Cardiac muscle cell (in vitro differentiated cells and primary cell): Measurements from ENCODE around the gene ADGRL3. TPM values are rescaled to one million over a fixed set of nuclear protein-coding genes. Genes with fewer than 3 reads are reported as not detected.

ENCODE experiments used
- DNase-seq, 2 donors: peaks; one replicate each; pipeline versions ENCODE4 v3.0.0 to v3.0.0-alpha.2; 2010 to 2017; ENCODE audit warnings: low read depth in 1 of 2, low spot score in 1 of 2
- H3K27ac ChIP-seq: fragments of 200-600 bp; sonication (generic); 2 replicates; pipeline ENCODE4 v1.5.1; 2016
- H3K27me3 ChIP-seq: fragments of 200-600 bp; sonication (generic); 2 replicates; pipeline ENCODE4 v1.6.0; 2016; ENCODE audit warnings: control low read depth
- H3K36me3 ChIP-seq: fragments of 200-600 bp; sonication (generic); 2 replicates; pipeline ENCODE4 v1.5.1; 2016; ENCODE audit warnings: control low read depth
- H3K4me1 ChIP-seq: fragments of 200-600 bp; sonication (generic); 2 replicates; pipeline ENCODE4 v1.8.1; 2017; ENCODE audit warnings: low read depth, mild to moderate bottlenecking, mixed run types
- H3K4me3 ChIP-seq: fragments of 200-600 bp; sonication (generic); 2 replicates; pipeline ENCODE4 v1.5.1; 2016; ENCODE audit warnings: mild to moderate bottlenecking
- H3K9me3 ChIP-seq: fragments of 200-600 bp; sonication (generic); 2 replicates; pipeline ENCODE4 v1.5.1; 2017; ENCODE audit warnings: low read depth, mild to moderate bottlenecking, control low read depth
- polyA plus RNA-seq: library from polyadenylated mRNA; unstranded; fragments of >200 nt; fragmentation: Nextera tagmentation; extraction: Ambion mirVana; gene quantifications from 2 replicates; pipeline ENCODE4 v1.2.1, GENCODE V29; 2016
- total RNA-seq: library from RNA; depleted of rRNA; stranded (reverse); fragments of >200 nt; gene quantifications from 2 replicates; pipeline ENCODE4 v1.2.3, GENCODE V29; 2016
- TF ChIP-seq, protein P1 (sequence below): IDR thresholded peaks from 2 replicates; pipeline ENCODE4 v1.5.1; 2012; ENCODE audit warnings: low read depth, mild to moderate bottlenecking, low read length

Gene ADGRL3
- total and polyA plus RNA-seq, 2 experiments from 2014 or later = 2.4 to 4.8 TPM

DNA sequence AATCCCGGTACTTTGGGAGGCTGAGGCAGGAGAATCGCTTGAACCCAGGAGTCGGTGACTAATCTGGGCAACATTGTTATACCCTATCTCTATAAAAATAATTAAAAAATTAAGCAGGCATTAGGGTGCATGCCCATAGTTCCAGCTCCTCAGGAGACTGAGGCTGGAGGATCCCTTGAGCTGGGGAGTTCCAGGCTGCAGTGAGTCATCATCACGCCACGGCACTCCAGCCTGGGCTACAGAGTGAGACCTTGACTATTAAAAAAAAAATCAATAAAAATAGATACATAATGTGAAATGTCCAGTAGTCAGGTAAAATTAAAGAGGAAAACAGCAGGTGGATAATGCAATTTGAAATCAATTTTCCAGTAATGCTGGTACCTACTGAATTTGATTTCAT lies 14.6 kb downstream of the ADGRL3 start:
- Histone ChIP-seq H3K27ac (no peak overlapping the region), H3K9me3 (no peaks in the 10 kb centered on the region), H3K4me3 (no peak overlapping the region), H3K27me3 (no peaks in the 10 kb centered on the region), H3K4me1 (peaks cover 6% of the 10 kb centered on the region), H3K36me3 (no peaks in the 10 kb centered on the region)
- no peak for DNase-seq
- TF ChIP-seq, protein P1, sequence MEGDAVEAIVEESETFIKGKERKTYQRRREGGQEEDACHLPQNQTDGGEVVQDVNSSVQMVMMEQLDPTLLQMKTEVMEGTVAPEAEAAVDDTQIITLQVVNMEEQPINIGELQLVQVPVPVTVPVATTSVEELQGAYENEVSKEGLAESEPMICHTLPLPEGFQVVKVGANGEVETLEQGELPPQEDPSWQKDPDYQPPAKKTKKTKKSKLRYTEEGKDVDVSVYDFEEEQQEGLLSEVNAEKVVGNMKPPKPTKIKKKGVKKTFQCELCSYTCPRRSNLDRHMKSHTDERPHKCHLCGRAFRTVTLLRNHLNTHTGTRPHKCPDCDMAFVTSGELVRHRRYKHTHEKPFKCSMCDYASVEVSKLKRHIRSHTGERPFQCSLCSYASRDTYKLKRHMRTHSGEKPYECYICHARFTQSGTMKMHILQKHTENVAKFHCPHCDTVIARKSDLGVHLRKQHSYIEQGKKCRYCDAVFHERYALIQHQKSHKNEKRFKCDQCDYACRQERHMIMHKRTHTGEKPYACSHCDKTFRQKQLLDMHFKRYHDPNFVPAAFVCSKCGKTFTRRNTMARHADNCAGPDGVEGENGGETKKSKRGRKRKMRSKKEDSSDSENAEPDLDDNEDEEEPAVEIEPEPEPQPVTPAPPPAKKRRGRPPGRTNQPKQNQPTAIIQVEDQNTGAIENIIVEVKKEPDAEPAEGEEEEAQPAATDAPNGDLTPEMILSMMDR = no peak

GRCh38 chr4:61217222-61217621 lies 17.1 kb downstream of the ADGRL3 start:
- H3K27me3 ChIP-seq = no peaks in the 10 kb centered on the region
- H3K4me3 ChIP-seq = no peak overlapping the region
- no peaks in the 10 kb centered on the region for H3K36me3 ChIP-seq
- DNase-seq = peak in 1 of 2 donors; percentile 9
- H3K9me3 ChIP-seq = no peaks in the 10 kb centered on the region
- TF ChIP-seq, protein P1 = no peak
- H3K4me1 ChIP-seq = peaks cover 6% of the 10 kb centered on the region
- no peak overlapping the region for H3K27ac ChIP-seq

- no peaks in the 10 kb centered on the region for H3K9me3 ChIP-seq
- H3K27ac ChIP-seq = no peak overlapping the region
- TF ChIP-seq, protein P1 = no peak
- no peaks in the 10 kb centered on the region for H3K27me3 ChIP-seq
- no peaks in the 10 kb centered on the region for H3K36me3 ChIP-seq
- no peak overlapping the region for H3K4me3 ChIP-seq
- no peak for DNase-seq
- H3K4me1 ChIP-seq = peaks cover 6% of the 10 kb centered on the region
These were observed 20.4 kb downstream of the ADGRL3 start for GRCh38 chr4:61220556-61220955.

DNA sequence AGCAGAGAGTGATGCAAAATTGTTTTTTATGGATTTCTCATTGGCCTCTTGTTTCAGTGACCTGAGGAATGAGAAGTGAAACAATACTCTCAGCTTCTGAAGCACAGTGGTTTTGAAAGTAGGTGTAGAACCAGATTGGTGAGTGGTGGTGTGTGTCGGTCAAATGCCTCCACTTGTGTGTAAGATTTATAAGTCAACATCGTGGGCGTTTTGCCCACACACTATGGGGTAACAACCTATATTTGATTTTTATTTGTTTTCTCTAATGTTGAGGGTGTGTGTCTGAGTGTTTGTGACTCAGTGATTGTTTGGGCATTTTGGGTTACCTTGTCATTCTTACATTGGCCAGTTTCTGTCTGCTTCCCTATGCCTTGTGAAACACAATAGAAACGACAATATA lies 23.3 kb downstream of the ADGRL3 start:
- Histone ChIP-seq H3K4me3 (no peak overlapping the region), H3K27me3 (no peaks in the 10 kb centered on the region), H3K27ac (no peak overlapping the region), H3K4me1 (no peaks in the 10 kb centered on the region), H3K9me3 (no peaks in the 10 kb centered on the region), H3K36me3 (no peaks in the 10 kb centered on the region)
- DNase-seq = no peak
- TF ChIP-seq, protein P1 = no peak

GRCh38 chr4:61224573-61224972 lies 24.4 kb downstream of the ADGRL3 start:
- Histone ChIP-seq H3K4me1 (no peaks in the 10 kb centered on the region), H3K27ac (no peak overlapping the region), H3K9me3 (no peaks in the 10 kb centered on the region), H3K27me3 (no peaks in the 10 kb centered on the region), H3K36me3 (no peaks in the 10 kb centered on the region), H3K4me3 (no peak overlapping the region)
- TF ChIP-seq, protein P1 = no peak
- DNase-seq = no peak

- DNase-seq = no peak
- TF ChIP-seq, protein P1 = no peak
- H3K36me3 ChIP-seq = no peaks in the 10 kb centered on the region
- H3K27me3 ChIP-seq = no peaks in the 10 kb centered on the region
- no peak overlapping the region for H3K4me3 ChIP-seq
- H3K9me3 ChIP-seq = no peaks in the 10 kb centered on the region
- no peaks in the 10 kb centered on the region for H3K4me1 ChIP-seq
- no peak overlapping the region for H3K27ac ChIP-seq
These were observed 25.5 kb downstream of the ADGRL3 start for GRCh38 chr4:61225656-61226055.
